CD4-positive, alpha-beta T cell treated with Interleukin-1 beta for 1 hour (primary cell): ENCODE data around the gene SACS.
"Not testable (repeated sequence)": the region's sequence is repeated elsewhere in the genome, so short reads cannot be mapped to it uniquely, and the experiment has no call there.

Source experiments
- DNase-seq, 2 donors: peaks; one replicate each; pipeline ENCODE4 v3.0.0-alpha.2; 2020 to 2022

SACS gene

DNA sequence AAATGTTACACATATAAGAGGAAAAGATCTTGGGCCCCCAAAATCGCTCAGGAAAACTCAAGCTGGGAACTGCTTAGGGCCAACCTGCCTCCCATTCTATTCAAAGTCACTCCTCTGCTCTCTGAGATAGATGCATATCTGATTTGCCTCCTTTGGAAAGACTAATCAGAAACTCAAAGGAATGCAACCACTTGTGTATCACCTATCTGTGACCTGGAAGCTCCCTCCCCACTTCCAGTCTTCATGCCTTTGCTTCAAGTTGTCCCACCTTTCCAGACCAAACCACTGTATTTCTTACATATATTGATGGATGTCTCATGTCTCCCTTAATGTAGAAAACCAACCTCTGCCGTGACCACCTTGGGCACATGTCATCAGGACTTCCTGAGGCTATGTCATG lies 32.3 kb downstream of the SACS start:
- DNase-seq, result not testable (repeated sequence)

DNA sequence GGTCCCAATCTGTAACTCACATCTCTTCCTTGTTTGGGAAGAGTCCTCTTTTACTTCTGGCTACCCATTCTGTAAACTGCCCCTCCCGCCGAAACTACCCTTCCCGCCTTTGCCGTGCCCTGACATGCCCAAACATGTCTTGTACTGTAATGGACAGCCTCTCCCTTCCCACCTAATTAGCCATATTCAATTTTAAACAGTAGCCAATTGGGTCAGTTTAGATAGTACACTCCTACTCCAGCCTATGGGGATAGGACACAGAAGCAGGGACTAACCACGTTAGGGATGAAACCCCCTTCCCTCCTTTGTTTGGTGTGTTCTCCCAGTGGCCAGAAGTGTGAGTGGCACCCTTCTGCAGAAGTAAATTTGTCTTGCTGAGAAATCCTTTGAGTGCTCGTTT lies 34.2 kb downstream of the SACS start:
- no peak for DNase-seq

DNA sequence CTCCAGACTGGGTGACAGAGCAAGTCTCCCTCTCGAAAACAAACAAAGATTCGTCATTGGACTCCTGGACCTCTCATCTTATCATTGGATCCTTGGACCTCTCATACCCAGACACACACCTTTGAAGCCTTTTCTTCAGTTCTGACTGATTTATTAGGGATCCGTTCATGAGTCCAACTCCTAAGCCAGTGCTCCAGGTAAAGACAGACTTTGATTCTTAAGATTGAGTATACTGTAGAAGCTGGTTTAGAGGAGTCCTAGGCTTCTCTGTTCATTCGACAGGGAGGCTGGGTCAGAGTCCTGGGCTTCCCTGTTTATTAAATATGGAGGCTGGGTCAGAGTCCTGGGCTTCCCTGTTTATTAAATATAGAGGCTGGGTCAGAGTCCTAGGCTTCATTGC lies 38.7 kb downstream of the SACS start:
- DNase-seq, result no peak

DNA sequence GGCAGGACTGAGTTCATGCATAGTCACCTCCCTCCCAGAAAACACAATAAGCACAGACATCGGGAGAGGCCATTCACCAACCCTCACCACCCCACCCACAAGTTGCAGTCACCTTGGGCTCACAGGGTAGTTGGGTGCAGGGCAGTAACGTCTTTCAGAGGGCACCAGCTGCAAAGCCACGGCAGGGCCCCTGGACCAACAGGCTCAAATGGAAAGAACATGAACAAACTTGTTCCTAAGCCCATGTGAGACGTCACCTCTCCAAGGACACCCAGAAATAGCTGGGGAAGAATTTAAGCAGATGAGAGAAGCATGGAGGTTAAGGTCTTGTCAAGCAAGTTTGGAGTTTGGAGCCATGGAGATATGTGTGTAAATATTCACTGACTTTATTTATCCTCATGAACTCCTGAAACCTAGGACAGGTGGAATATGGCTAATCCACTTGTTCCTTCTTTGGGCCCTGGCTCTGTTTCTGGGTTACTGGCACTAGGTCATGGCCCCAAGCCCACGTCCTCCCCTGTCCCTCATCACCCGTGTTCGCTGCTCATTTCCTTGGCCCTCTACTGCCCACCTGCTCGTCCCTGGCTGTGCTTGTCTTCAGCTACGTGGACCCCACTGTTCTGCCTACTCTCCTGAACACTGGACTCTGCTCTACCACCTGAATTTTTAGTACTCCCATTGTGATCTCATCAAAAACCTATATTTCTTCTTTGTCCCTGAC lies 40.4 kb downstream of the SACS start:
- DNase-seq, result no peak

DNA sequence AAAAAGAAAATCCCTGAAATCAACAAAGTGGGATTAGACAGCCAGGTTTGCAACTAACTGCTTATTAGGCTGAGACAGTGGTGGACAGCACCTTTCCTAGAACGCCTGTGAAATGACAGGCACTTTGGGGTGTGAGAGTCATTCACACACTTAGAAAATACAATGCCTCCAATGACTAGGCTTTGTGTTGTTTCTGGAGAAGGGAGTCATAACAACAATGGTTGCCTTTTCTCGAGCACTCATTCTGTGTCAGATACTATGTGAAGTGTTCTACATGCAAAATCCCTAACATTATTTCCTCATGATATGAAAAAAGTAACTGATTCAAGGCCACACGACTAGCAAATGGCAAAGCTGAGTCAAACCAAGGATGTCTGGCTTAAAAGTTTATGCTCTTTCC lies 41.2 kb downstream of the SACS start:
- DNase-seq, result no peak

DNA sequence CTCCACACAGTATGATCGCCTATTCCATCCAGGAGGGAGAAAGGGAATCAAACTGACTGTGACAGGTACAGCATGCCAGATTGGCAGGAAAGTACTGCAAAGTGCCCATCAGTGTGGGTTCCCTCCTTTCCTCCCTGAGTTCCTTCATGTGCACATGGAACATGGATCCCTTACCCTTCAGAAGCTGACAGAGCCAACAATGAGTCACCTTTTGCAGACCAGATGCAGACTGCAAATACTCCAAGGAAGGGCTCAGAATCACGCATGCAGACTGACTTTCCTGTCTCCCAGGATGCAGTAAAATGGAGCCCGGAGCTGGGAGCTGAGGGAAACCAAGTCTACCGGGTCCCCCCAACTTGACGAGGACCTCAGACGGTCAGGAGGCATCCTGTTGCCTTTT lies 41.8 kb downstream of the SACS start:
- no peak for DNase-seq

DNA sequence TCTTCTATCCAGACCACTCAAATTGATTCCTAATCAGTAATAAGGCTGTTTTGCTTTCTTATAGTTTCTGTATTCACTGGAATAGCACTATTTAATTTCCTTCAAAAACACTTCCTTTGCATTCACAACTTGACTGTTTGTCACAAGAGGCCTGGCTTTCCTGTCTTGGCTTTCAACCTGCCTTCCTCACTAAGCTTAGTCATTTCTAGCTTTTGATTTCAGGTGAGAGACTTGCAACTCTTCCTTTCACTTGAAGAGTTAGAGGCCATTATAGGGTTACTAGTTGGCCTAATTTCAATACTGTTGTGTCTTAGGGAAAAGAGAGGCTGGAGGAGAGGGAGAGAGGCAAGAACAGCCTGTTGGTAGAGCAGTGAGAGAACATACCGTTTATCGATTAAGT lies 47.0 kb downstream of the SACS start:
- no peak for DNase-seq

DNA sequence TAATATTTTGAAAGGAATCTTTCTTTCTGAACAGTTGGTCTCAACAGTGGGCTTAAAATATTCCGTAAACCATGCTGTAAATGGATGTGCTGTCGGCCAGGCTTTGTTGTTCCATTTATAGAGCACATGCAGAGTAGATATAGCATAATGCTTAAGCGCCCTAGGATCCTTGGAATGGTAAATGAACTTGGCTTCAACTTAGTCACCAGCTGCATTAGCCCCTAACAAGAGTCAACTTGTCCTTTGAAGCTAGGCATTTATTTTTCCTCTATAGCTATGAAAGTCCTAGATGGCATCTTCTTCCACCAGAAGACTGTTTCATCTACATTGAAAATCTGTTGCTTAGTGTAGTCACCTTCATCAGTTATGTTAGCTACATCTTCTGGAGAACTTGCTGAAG lies 47.6 kb downstream of the SACS start:
- no peak for DNase-seq

DNA sequence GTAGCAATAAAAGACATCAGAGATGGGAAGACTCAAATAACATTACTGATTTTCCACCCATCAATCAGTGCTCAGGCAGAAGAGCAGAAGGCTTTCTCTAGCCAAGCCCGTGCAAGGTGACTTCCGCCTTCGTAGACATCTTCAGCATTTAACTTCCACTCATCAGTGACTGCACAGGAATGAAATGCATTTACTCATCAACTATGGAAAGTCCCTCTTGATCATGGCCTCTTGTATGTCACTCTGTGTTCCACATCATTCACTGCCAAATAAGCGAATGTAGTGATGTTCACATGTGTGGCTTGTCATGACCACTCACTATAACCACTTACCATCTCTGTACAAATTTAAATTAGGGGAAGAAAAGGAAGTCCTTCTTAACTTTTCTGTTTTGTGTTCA lies 49.4 kb downstream of the SACS start:
- peak in 1 of 2 donors; percentile 48 for DNase-seq

DNA sequence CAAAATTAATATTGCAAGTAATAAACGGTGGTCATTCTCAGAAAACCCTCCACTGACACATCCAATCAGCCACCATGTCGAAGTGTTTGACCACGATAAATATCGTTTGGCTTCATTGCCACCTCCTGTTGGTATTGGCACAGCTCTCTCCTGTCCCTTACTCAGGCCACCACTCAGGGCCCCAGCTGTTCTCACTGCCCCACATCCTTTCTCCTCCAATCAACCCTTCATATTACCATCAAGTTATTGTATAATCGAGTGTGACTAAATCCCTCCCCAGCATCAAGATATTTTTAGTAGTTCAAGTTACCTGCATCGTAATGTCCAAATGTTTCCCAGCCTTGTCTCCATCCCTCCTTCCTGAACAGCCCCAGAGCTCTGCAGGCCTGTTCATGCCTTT lies 50.4 kb downstream of the SACS start:
- DNase-seq, result no peak

DNA sequence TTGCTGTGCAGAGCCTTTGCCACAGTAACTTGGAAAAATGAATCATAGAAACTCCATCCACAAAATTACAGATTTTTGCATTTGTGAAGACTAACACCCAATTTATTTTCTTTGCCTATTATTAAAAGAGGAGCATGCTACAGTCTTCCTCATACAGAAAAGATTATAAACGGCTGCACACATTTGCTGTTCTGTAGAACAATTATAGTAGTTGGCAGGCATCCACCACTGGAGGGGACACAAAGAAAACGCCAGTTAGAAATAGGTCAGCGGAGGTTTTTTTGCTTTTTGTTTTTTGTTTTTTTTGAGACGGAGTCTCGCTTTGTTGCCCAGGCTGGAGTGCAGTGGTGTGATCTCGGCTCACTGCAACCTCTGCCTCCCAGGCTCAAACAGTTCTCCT lies 51.6 kb downstream of the SACS start:
- no peak for DNase-seq

DNA sequence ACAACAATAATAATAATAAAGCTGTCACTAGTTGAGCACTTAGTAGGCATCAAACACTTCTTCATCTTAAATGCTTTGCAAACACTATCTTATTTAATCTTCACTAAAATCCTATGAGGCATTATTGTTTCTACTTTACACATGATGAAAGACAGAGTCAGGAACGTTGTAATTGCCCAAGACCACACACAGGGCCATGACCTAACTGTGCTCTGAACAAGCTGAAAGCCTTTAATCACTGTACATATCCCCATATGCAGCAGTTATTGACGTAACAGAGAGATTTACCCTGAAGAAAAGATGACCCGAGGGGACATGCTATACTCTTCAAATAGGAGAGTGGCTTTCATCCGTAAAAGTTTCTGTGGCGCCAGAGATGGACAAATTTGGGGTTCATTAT lies 53.0 kb downstream of the SACS start:
- DNase-seq, result no peak

DNA sequence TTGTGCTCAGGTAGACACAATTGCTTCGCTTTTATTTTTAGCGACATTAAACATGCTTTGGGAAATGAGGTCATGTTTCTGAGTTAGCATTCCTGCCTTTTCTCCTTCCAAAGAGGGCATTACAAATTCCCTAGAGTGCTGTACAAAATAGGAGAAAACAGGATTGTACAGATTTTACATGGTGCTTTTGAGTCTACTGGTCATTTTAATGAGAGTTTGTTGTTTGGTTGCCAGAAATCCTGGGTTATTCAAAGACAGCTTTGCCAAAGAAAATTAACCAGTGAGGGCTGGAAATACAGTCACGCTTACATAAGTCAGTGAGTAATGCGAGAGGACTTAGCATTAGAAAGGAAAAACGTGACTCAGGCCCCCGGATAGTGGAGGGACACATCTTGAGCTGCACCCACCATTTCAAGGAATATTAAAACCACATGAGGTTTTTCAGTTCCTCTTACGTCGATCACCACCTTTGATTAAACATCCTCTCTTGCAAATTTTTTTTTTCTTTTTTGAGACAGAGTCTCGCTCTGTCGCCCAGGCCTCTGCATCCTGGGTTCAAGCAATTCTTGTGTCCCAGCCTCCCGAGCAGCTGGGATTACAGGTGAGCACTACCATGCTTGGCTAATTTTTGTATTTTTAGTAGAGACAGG lies 55.4 kb downstream of the SACS start:
- DNase-seq, result peak; percentile 47 to 57

DNA sequence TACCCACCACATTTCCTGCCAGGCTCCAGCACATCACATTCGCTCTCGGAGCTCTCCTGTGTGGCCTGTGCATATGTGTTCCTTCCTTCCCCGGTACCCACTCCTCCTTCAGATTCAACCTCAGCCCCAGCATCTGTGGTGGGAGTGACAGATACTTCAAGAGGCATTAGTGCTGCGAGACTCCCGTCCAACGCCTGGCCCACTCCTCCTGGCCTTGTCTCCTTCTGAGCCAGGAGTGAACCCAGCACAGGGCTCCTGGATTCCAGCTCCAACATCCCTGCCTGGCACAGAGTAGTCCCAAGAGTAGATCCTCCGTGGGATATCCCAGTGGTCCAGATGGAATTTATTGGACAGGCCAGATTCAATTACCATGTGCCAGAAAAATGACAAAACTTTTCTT lies 55.9 kb downstream of the SACS start:
- DNase-seq, result no peak

DNA sequence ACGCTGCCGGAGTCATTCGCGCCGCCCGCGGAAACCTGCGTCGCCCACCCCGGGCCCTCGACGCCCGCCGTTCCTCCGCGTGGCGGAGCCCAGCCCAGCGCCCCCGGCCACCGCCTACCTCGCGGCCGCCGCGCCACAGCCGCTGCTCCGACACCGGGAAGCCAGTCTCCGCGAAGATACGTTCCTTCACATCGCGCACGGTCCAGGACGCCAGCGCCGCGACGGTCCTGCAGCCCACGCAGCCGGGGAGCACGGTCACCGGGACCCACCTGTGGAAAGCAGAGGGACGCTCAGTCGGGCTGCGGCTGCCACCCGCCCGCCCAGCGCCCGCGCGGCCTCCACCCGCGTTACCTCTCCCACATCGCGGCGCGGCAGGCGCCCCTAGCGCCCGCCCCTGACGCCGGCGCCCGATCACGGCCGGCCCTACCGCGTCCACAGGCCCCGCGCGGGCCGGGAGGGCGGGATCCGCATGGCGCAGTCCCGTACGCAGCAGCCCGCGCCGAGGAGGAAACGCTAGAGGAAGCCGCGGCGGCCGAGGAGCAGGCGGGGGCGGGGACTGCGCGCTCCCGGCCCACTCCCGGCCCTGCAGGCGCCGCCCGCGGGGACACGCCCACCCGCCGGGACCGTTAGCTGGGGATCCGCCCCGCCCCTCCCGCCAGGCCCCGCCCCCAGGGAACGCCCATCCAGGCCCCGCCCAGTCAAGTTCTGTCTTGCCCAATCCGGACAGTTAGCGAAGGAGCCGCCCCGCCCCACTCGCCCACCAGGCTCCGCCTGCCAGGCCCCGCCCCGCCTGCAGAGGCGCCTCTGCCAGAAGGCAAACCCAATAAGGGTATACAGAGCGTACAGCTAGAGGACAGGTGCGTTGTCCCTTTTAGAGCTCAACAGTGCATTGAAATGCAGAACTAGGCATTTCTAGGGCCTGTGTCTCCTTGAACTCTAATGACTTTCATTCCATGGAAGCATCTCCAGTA lies 58.2 kb downstream of the SACS start:
- DNase-seq, result peak; percentile 96 to 97

DNA sequence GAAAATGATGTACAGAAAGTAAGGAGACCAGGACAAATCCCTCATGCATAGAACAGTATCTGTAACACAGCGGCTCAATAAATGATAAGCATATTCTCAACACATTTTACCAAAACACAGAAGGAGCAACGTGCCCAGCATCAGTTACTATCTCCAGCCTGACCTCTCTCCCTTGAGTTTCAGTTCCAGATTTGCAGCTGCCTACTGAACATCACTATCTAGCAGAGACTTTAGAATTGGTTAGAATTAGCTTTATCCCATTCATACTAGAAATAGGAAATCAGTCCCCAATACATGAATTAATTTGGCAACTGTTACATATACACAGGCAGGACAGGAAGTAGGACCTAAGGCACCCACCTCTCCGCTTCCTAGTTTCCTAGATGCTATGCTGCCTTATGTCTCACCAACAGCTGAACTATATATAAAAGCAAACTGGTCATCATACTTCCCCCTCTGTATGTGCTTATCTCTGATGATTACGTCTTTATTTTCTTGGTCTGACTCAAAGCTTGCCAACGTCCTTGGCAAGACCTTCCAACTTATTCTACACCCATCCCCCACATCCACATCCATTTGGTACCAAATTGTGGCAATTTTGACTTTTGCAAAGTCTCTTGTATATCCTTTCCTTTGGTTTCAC lies 61.1 kb downstream of the SACS start:
- DNase-seq, result no peak

DNA sequence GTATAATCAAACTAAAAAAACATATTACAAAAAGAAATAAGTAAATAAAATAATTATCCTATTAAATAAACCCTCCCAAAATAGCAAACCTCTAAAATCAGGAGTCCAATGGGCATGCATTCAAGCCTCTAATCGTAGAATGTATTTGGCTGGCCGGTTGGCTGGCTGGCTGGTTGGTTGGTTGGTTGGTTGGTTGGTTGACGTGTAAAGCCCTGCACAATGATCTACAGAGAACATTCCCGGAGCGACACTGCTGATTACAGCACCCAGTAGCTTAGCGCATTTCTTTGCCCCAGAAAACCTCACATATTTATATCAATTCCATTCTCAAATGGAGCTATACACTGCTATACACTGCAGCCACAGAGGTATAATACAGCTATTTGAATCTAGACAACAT lies 65.6 kb downstream of the SACS start:
- no peak for DNase-seq

DNA sequence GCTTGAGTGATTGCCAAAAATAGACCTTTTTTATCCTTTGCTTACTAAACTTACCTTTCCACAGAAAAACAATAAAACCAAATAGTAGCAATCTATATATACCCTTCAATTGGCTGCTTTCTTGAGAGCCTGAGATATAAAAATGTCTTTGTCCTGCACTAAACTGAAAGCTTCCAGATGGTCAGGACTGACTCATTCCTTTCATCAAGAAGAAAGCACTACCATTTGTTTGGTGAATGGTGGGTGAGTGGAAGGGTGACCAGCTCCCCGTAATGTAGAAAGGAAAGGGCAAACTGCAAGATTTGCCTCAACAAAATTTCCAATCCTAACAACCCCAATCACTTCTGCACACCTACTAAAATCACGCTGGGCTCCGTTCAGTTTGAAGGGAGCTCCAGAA lies 67.8 kb downstream of the SACS start:
- DNase-seq, result no peak

DNA sequence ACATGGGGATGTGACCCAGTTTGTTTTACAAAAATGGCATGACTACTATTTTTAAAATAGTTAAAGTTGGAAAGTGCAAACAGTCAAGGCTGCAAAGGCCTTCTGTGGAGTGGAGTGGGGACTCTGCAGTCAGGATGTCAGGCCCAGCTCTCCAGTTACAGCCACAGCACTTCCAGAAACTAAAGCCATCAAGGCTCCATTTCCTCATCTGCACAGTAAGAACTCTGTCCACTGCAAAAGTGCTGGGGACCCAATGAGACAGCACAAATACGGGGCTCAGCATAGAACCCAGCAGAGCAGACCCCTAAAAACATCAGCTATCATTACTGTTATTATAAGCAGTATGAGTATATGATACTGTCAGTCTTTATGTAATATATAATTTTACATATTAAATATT lies 73.6 kb downstream of the SACS start:
- no peak for DNase-seq

DNA sequence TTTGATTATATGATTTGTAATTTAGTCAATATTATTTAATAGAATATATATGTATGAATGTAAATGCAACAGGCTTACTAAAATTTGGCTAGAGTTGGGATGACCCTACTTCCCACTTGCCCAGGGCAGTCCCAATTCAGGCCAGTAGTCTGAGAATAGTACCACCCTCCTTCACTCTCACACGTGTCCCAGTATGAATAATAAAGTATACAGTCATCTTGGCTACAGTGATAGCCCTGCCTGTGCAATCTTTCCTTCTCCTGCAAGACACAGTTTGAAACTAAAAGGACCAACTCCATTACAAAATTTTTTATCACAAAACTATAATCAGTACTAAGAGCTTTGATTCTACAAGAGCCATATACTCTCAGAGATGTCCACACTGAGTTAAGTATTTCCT lies 76.2 kb downstream of the SACS start:
- DNase-seq, result no peak

DNA sequence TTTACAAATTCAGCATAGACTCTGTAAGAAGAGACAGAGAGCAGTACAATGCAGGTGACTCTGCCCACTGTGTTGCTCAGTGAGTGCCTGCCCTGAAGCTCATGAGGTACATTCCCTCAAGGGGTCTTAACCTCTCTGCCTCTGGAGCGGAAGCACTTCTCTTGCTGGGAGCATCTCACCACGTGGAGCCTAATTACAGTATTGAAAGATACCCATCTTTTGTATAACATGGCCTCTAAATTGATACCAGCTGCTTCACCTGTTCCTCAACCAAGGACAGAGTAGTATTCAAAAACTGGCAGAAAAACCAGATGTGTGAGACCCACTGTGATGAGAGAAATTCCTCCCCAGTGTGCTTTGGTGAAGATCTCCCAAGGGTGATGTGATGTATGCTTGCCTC lies 77.1 kb downstream of the SACS start:
- DNase-seq, result no peak

DNA sequence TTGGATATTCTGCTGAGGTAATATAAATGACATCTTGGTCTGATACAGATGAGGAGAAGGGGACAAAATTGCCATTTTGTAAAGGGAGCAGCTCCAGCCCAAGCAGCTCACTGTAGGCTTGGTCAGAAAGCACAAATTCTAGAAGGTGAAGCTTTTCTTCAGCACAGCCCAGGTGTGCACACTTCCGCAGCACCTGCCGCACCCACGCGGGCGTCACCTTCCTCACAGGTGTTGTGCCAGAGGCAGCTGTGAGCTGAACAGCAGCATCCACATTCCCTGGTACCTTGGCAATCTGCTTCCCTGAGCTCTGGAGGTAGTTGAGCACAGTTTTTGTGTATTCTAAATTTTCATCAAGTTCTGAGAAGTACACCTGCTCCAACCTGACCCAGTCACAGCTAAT lies 79.0 kb downstream of the SACS start:
- no peak for DNase-seq

DNA sequence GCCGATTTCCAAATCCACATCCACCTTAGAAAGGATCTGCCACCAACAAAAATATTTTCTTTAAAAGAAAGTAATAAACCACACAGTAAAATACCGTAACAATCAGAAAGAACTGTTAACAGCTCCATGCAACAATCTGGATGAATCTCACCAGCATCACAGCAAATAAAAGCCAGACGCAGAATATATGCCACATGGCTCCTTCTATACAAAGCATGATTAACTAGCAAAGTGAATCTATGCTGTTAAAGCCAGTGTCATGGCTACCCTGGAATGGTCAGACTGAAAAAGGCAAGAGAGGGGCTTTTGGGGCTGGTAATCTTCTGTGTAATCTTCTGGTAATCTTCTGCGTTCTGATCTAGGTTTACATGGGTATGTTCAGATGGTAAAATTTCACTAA lies 81.3 kb downstream of the SACS start:
- DNase-seq, result no peak
